GM12875 (cell line): ENCODE results near the gene NRXN2.

Source experiments
- H3K4me3 ChIP-seq: one replicate; pipeline ENCODE4 v1.5.1; 2011; ENCODE audit warnings: low read depth, low read length, control low read depth
- CTCF ChIP-seq: IDR thresholded peaks from 2 replicates; pipeline ENCODE4 v1.5.1; 2011; ENCODE audit warnings: low read depth, mild to moderate bottlenecking, control low read depth, inconsistent platforms, low read length, moderate library complexity, borderline replicate concordance; ENCODE audit not compliant: insufficient read depth

NRXN2 gene

DNA sequence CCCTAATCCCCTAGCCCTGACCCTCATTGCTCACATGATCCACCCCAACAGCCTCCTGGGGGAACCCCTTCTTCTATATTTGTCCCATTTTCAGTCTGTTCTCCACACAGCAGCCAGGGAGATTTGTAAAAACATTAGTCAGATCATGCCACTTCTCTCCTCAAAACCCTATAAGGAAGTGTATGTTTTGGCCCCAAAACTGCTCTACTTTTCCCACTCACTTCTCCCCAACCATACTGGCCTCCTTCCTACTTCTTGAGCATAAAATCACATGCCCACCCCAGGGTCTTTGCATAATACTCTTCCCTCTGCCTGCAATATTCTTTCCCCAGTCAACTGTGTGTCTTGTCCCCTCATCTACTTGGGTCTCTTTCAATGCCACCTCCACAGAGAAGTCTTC is 136.6 kb downstream of the NRXN2 start:
- H3K4me3 ChIP-seq = no peak overlapping the region
- no peak for TF ChIP-seq CTCF

DNA sequence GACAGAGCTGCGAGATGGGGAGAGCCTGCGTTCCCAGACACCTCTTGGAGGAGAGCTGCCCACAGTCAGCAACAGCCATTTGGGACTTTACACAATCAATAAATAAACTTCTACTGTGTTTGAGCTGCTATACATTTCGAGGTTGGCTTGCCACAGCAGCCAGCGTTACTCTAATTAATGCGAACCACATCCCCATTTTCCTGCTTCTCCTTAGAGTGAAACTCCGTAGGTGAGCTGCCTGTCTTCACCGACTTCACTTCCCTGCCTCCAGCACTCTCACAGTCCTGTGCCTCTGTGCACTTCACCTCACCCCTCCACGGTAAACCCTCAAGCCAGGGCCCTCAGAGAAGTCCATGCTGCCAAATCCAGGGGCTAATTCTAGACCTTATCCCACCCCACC is 137.8 kb downstream of the NRXN2 start:
- H3K4me3 ChIP-seq = no peak overlapping the region
- no peak for TF ChIP-seq CTCF

DNA sequence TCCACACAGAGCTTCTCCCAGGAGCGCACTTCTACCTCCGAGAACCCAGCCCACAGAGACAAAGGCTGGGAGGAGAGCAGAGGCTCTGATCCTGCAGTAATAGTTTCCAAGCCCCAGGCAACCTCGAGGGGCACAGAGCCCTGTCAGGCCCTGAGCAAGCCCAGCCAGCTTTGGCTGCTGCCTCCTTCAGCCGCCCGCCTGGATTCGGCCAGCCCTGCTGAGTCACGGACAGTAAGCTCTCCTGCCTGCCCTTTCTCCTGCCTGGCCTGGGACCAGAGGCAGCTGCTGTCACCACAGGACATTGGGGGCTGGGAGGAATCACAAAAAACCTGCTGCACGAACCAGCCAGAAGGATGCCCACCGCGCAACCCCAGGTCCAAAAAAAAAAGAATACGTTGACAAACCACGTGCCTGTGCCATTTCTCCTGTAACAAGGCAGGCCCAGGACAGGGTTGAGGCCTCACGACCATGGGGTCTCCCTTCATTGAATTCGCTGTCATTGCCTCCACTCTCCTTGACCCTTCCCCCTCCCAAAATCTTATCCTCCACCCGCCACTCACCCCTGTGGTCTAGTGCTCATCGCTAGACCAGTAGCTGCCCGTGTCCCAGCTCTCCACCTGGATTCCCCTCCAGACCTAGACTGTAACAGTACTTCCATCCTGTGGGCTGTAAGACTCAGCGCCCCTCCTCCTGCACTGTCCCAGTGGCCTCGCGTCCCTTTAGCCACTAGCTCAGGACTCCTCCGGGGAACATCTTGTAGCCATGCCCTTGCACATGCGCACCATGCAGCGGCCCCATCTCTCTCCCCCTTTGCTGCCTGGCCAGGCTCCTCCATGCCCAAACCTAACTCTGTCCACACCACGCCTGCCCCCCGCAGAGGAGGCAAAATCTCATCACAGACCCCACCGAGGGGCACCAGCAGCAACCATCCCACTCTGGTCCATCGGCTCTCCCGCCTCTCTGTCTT is 139.4 kb downstream of the NRXN2 start:
- no peak overlapping the region for H3K4me3 ChIP-seq
- TF ChIP-seq CTCF = no peak

GRCh38 chr11:64582885-64583284 is 140.1 kb downstream of the NRXN2 start:
- H3K4me3 ChIP-seq = no peak overlapping the region
- TF ChIP-seq CTCF = no peak

DNA sequence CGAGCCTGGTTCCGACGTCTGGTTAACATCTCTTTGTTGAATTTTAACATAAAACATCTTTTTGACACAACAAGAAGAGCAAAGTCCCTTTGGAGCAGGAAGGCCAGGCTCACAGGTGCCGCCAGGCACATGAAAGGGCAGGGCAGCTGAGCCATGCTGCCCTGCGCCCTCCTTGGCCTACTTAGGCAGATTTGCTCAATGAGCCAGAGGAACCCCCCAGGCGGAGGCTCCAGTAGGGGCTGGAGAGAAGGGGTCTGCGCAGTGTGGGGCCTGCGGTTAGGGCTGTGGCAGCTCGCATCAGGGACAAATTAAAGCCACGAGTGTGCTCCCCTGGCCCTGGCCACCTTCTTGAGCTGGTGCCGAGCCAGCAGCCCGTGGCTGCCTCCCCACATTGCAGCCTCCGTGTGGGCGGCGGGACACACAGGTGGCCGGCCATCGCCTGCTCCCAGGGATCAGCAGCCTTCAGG is 141.9 kb downstream of the NRXN2 start:
- TF ChIP-seq CTCF = no peak
- no peak overlapping the region for H3K4me3 ChIP-seq

DNA sequence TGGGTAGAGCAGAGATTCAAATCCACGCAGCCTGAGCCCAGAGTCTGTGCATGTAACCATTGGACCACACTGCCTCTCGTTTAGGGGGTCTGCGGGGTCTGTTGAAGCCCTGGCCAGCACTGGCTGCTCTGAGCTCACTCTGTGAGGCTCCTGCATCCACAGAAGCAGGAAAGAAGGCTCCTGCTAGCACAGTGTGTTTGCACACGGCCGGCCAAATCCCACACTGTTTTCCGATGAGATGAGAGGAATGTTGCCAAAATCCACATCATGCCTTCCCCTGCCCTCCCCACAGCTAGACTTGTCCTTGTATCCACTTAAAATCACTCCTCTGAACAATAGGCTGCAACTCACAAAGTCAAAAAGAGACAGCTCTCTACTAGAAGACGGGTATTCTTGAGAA is 142.6 kb downstream of the NRXN2 start:
- H3K4me3 ChIP-seq = no peak overlapping the region
- no peak for TF ChIP-seq CTCF

- TF ChIP-seq CTCF = no peak
- no peak overlapping the region for H3K4me3 ChIP-seq
These were observed 145.8 kb downstream of the NRXN2 start for GRCh38 chr11:64577202-64577601.
